ENCODE measurements around the gene DNAH17.

DNA sequence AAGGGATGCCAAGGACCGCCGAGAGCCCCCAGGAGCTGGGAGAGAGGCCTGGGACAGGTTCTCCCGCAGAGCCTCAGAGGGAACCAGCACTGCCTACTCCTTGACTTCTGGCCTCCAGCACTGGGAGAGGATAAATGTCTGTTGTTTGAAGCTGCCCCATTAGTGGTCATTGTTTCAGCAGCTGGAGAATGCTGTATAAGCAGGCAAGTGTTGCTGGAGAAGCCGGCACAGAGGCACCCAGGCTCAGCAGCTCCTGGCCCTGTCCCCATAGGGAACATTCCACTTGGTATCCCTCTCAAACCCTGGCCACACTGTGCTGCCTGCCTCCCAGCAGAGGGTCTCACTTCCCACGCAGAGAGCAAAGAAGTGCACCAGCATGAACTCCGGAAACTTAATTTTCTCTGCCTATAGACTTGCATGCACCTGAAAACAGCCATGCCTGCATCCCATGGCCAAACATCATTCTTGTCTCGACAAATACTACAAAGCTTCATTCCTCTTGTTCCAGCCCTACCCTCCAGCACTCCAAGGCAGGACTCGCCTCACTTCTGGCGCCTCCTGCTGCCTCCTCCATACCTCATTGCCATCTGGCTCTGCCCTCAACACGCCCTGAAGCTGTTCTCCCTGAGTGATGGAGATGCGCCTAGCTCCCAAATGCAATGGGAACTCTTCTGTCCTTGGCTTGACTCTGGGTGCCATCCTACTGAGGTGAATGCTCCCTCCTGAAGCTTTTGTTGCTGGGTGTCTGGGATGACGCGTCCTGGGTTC, 88.1 kb downstream of the DNAH17 start:
- TF ChIP-seq CTCF (IDR thresholded peaks at IDR 0.05), result no peak
- no peak for TF ChIP-seq EZH2 (IDR thresholded peaks at IDR 0.05; ENCODE audit: borderline replicate concordance, insufficient read depth, low read depth, low read length, poor library complexity, severe bottlenecking)
